ENCODE measurements around the gene MCOLN2.
"Not testable (repeated sequence)": the region's sequence is repeated elsewhere in the genome, so short reads cannot be mapped to it uniquely, and the experiment has no call there.

MCOLN2 gene

DNA sequence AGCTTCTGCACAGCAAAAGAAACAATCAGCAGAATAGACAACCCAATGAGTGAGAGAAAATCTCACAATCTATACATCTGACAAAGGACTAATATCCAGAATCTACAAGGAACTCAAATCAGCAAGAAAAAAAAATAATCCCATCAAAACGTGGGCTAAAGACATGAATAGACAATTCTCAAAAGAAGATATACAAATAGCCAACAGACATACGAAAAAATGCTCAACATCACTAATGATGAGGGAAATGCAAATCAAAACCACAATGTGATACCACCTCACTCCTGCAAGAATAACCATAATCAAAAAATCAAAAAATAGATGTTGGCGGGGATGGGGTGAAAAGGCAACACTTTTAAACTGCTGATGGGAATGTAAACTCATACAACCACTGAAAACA lies 10.4 kb downstream of the MCOLN2 start:
- in situ Hi-C loops (cut with MboI; ENCODE audit: low sequenced_read_pairs), result not testable (repeated sequence)

- in situ Hi-C loops (cut with MboI; ENCODE audit: low sequenced_read_pairs), result no loop called here
Measured at GRCh38 chr1:84985365-84985764, 11.5 kb downstream of the MCOLN2 start.

- in situ Hi-C loops (cut with MboI; ENCODE audit: low sequenced_read_pairs), result no loop called here
Measured at GRCh38 chr1:84982395-84982794, 14.5 kb downstream of the MCOLN2 start.

DNA sequence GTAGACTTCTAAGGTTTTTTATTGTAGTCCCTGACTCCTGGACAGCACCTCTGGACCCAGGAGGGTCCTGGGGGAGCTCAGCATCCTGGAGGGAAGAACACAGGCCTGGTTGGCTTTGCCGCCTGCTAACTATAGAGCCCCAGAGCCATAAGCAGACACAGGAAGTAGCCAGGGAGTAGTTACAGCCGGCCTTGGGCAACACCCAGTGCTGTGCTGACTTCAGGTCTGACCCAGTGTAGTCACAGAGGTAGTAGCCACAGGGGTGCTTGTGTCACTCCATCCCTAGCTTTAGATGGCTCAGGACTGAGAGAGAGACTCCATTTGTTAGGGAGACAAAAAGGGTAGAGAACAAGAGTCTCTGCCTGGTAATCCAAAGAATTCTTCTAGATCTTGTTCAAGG lies 21.9 kb downstream of the MCOLN2 start:
- in situ Hi-C loops (cut with MboI; ENCODE audit: low sequenced_read_pairs), result no loop called here

- in situ Hi-C loops (cut with MboI; ENCODE audit: low sequenced_read_pairs), result no loop called here
Measured at GRCh38 chr1:84973498-84974334, 23.2 kb downstream of the MCOLN2 start.

GRCh38 chr1:84972377-84972987 lies 24.4 kb downstream of the MCOLN2 start:
- in situ Hi-C loops (cut with MboI; ENCODE audit: low sequenced_read_pairs), result no loop called here

- in situ Hi-C loops (cut with MboI; ENCODE audit: low sequenced_read_pairs), result no loop called here
Measured at GRCh38 chr1:84971957-84972356, 25.0 kb downstream of the MCOLN2 start.

GRCh38 chr1:84969489-84970250 lies 27.2 kb downstream of the MCOLN2 start:
- in situ Hi-C loops (cut with MboI; ENCODE audit: low sequenced_read_pairs), result no loop called here

DNA sequence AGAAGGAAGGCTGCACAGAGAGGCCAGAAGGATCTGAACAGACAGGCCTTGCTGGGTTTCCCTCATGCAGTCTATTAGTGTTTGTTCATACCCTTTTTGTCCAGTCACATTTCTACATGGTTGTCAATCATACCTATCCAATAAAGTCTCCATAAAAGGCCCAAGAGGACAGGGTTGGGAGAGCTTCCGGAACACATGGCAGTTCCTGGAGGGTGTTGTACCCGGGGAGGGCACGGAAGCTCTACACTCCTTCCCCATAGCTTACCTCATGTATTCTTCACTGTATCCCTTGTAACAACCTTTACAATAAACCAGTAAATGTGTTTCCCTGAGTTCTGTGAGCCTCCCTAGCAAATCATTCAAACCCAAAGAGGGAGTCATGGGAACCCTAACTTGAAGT lies 28.0 kb downstream of the MCOLN2 start:
- in situ Hi-C loops (cut with MboI; ENCODE audit: low sequenced_read_pairs), result no loop called here

- in situ Hi-C loops (cut with MboI; ENCODE audit: low sequenced_read_pairs), result no loop called here
Measured at GRCh38 chr1:84968101-84968500, 28.8 kb downstream of the MCOLN2 start.

GRCh38 chr1:84967666-84968065 lies 29.2 kb downstream of the MCOLN2 start:
- in situ Hi-C loops (cut with MboI; ENCODE audit: low sequenced_read_pairs), result no loop called here

GRCh38 chr1:84963021-84963420 lies 33.9 kb downstream of the MCOLN2 start:
- in situ Hi-C loops (cut with MboI; ENCODE audit: low sequenced_read_pairs), result no loop called here

- in situ Hi-C loops (cut with MboI; ENCODE audit: low sequenced_read_pairs), result no loop called here
Measured at GRCh38 chr1:84961316-84961715, 35.6 kb downstream of the MCOLN2 start.

DNA sequence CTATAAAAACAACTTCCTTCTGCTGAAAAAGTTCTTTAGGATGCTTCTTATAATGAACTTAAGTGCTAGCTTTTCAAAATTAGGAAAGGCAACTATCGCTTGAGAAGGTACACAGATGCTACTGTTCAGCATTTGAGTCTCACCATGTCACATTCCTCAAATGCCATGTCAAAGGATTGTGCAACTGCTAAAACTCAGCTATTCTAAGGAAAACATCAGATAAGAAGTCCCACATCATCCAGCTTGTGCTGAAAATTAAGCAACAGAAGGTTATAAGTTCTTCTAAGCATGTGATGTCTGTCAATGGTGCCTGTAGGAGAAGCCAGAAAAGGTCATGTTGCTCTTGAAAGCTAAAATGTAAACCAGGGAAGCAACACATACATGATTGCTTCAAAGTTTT lies 36.5 kb downstream of the MCOLN2 start:
- in situ Hi-C loops (cut with MboI; ENCODE audit: low sequenced_read_pairs), result no loop called here

GRCh38 chr1:84959294-84959693 lies 37.6 kb downstream of the MCOLN2 start:
- in situ Hi-C loops (cut with MboI; ENCODE audit: low sequenced_read_pairs), result no loop called here

- in situ Hi-C loops (cut with MboI; ENCODE audit: low sequenced_read_pairs), result no loop called here
Measured at GRCh38 chr1:84957966-84958365, 38.9 kb downstream of the MCOLN2 start.

DNA sequence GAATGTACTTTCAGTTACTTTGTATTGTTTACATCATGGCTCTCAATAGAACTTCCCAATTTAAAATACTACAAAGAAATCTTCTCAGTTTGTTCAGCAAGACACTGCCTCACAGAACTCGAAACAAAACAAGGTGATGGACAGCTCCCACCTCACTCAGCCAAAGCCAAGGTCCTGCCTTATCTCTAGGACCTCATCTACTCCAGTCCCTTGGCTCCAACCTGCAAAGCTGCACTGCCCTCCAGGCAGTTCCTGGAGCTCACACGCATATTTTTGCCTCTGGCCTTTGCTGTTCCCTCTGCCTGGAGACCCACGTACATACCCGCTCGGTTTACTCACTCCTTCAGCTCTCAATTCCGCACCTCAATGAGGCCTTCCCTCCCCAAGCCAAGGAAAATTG lies 40.3 kb downstream of the MCOLN2 start:
- in situ Hi-C loops (cut with MboI; ENCODE audit: low sequenced_read_pairs), result no loop called here

DNA sequence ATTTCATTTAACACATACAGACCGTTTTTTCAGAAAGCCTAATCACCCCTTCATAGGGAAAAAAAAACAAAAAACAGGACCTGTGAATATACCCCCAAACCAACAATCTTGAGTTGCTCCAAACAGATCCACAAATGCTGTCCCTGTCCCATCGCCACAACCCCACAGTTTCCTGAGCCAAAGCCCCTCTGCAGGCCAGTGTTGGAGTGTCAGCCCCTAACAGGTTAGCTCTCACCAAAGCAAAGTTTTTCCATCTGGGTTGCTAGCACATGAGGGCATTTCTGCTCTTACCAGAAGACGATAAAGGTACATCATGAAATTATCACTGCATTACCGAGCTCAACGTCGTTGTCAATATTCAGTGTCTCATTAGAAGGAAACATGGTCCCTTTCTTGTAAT lies 40.8 kb downstream of the MCOLN2 start:
- in situ Hi-C loops (cut with MboI; ENCODE audit: low sequenced_read_pairs), result no loop called here

- in situ Hi-C loops (cut with MboI; ENCODE audit: low sequenced_read_pairs), result loop anchor here (25.0 kb wide), 1 partner anchor 313 kb away; the partner anchor contains the start of gene C1orf52
Measured at GRCh38 chr1:84949664-84950063, 47.2 kb downstream of the MCOLN2 start.

DNA sequence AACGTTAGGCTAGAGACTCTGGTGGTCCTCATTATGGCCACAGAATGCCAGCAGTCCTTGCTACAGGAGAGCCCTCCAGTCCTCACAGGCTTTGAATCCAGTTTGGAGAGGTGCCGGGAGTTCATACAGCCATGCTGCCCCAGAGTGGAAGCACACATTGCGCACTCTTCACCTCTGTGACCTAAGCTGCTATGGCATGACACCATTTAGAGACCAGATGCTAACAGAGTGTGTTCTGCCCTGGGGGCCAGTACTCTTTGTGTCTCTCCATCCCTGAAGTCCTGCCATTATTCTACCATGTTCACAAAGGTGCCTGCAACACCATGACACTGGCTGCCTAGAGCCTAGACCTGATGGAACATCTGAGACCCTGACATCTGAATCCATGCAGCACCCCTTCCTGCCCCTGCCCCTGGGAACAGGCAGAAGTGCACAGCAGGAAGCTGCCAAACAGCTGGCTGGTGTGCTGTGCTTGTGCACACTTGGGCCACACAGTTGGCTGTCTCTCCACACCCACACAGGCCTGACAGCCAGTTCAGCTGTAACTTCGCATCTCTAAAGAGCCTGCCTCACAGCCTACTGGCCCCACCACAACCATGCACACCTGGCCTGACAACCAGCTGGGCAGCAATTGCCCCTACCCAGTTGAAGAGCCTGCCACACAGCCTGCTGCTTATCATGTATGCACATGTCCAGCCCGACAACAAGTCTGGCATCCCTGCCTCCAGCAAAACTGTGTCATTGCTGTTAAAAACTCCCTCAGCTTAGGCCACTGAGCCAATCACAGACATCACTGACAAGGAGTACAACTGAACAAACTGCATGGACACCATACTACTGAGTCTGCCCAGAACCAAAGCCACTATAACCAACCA lies 49.1 kb downstream of the MCOLN2 start:
- in situ Hi-C loops (cut with MboI; ENCODE audit: low sequenced_read_pairs), result loop anchor here (25.0 kb wide), 1 partner anchor 315 kb away; the partner anchor contains the start of gene C1orf52

GRCh38 chr1:84946631-84947030 lies 50.3 kb downstream of the MCOLN2 start:
- in situ Hi-C loops (cut with MboI; ENCODE audit: low sequenced_read_pairs), result loop anchor here (25.0 kb wide), 1 partner anchor 316 kb away; the partner anchor contains the start of gene C1orf52
